HG03159 (cell line): ENCODE measurements around the gene ID2.

Experiments
- ATAC-seq: cut with Tn5 transposase; IDR thresholded peaks from one replicate; pipeline ENCODE4 v1.9.1; 2021; ENCODE audit warnings: mild to moderate bottlenecking, moderate library complexity; ENCODE audit not compliant: unreplicated experiment

ID2 gene

GRCh38 chr2:8647462-8647857 is 34.4 kb upstream of the ID2 start:
- no peak for ATAC-seq

DNA sequence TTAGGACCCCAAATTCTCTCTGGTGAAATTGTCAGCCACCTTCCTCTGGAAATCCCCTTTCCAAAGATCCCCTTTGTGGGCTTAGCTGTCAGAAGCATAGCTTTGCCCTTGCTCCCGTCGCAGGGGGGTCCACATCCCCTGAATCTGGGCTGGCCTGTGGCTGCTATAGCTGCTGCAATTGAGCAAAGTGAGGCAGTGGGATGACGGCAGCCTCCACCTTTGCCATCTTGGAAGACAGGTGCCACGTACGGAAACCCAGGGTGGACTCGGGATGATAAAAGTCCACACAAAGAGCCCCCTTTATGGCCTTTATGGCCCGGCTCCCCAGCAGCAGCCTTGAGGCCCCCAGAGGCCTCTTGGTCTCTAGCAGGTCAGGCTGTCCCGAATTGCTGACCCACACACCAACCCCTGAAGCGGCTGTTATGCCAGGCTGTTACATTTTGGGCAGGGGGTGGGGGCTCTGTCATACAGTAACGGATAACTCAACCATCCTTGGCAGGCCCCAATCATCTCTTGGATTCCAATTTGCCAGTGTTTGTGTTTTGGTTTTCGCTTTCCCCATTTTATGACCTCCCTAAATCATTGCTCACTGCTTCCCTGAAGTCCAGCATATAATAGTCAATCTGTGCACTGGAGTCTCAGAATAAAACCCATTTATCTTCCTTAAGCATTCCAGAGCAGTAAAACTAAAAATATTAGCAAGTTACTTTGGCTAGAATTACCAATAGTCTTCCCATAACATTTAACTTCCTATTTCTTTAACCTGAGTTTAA is 33.2 kb upstream of the ID2 start:
- no peak for ATAC-seq

- no peak for ATAC-seq
These were observed 32.1 kb upstream of the ID2 start for GRCh38 chr2:8649718-8650117.

- no peak for ATAC-seq
These were observed 31.6 kb upstream of the ID2 start for GRCh38 chr2:8650256-8650655.

DNA sequence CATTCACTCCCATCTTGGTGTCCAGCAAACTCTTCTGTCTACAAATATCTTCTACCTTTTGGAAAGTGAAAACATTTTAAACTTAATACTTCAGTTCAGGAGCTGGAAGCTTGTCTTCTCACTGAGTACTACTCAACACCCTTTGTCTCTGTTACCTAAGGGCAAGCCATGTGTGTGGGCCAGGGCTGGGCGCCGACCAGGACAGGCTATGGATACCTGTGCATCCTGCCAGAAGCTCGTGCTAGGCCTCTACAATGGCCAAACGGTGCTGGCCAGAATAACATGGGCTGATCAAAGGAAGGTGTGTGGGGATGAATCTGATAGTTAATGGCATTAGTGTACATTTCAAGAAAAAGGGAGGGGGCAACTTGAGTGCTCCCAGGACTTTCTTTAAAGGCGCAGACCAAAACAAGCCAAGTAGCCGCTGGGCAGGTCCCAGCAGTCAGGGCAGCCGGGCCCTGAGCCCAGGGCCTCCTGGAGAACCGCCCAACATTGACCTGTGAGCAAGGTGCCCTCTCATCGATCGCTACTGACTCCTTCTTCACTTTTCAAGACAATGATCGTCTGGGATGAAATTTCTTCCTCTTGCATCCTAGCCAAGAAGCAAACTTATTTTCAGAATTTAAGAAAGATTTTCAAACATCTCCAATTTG is 29.0 kb upstream of the ID2 start:
- no peak for ATAC-seq

- ATAC-seq, result no peak
These were observed 28.4 kb upstream of the ID2 start for GRCh38 chr2:8653485-8653884.

GRCh38 chr2:8654041-8654440 is 27.8 kb upstream of the ID2 start:
- no peak for ATAC-seq

GRCh38 chr2:8654483-8654882 is 27.4 kb upstream of the ID2 start:
- no peak for ATAC-seq

DNA sequence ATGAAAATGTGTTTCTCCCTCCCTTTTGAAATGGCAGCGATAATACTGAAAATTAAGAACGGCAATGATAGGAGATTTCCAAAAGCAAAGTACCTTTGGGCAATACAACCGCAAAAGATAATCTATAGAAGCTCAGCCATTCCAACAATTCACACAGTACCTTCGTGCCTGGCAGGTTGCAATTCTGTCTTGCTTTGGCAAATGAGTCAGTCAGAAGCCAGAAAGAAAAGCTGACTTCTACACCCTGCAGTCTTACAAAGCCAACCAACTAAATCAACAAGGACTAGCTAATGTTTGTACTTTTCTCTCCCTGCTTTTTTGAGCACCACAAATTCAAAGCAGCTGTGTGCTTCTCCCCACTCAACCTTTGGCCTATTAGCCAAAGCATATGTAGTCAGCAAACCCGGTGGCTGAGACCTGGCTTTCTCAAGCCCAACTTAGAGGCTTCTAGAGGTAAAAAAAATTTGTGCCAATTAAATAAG is 25.7 kb upstream of the ID2 start:
- no peak for ATAC-seq

DNA sequence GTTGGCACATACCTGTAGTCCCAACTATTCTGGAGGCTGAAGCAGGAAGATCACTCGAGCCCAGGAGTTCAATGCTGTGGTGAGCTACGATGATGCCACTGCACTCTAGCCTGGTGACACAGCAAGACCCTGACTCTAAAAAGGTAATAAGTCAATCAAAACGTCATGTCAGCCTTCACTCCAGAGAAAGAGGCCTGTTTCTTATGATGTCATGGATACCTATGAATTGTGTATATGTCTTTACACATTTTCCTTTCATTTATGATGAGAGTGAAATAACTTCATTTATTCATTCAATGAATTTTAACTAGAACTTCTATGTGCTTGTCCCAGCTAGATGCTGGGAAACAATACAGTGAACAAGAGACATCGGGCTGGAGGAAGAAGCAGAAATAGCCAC is 25.0 kb upstream of the ID2 start:
- ATAC-seq, result no peak

DNA sequence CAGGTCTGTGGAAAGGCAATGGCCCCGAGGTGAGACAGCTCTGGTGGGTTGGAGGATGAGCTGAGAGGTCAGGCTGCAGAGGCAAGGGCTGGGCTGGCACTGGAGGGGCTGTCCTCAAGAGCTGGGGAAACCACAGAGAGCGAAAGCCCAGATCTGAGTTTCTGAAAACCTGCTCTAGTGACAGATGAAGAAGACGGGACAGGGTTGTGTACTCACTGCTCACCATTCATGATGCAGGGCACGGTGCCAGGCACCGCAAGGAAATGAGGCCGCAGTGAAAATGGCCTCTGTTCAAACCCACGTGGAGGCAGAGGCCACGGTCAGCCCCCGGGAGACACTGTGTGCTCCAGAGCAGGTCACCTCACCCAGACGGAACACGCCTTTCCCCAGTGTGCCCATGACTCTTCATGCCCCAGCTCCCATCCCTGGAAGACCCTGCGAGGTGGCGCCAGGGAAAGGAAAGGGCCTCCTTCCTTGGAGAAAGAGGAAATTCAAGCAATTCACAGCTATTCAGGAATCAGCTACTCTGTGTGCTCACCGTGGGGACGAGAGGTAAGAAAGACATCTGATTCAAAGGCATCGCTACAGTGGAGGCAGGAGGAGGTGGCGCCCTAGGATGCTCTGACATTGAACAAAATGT is 24.3 kb upstream of the ID2 start:
- no peak for ATAC-seq

DNA sequence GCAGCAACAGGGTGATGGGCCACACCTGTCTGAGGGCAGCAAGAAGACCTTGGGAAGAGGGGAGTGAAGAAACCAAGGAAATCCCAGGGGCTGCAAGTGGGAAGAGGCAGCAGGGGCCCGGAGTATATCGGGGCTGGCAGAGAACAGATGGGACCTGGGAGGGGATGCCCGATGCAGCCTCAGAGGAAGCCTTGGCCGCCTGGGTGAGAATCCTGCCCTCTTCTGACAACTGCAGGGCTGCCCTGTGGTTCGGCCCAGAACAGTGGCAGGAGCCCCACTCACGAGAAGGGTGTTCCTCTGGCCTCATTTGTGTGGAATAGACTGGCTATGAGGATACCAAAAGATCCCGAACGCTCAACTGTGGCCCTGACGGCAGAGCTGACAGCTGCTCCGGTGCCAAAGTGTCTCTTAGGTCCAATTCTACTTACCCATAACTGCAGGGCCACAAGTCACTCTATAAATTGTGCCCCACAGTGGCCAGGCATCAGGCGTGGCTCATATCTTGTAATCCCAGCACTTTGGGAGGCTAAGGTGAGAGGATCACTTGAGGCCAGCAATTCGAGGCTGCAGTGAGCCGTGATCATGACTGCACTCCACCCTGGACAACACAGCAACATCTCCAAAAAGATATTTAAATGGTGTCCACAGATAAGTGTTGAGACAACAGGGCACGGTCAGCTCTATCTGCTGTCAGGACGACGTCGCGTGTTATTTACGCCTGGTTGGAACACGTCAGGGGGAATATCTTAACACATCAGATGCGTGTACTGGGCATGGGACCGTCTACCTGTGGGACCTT is 23.6 kb upstream of the ID2 start:
- ATAC-seq, result no peak

DNA sequence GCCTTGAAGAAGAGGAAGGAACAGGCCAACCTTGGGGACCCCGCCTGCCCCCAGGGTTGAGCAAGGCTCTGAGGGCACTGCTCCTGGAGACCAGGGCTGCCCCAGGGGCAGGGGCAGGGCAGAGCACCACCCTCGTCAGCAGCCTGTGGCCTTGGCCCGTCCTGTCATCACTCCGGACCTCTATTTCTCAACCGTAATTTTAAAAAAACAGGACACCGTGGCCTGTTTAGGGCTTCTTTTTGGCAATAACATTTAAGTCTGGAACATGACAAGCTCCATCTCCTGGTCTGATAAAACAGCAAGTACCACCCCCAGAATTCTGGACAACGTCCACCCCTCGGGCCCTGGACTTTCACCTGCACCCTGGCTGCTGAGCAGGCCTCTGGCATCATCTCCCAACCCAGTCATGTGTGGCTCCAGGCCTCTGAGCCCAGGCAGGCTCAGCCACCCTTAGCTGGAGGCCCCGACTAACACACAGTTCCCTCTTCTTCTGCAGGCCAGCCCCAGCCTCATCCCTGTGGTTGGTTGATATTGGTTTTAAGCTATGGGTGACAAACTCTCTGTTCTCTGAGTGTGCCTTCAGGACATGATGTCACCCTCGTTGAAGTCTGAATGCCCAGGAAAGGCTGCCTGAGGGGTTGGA is 22.6 kb upstream of the ID2 start:
- no peak for ATAC-seq

- ATAC-seq, result no peak
These were observed 21.9 kb upstream of the ID2 start for GRCh38 chr2:8659735-8660492.

DNA sequence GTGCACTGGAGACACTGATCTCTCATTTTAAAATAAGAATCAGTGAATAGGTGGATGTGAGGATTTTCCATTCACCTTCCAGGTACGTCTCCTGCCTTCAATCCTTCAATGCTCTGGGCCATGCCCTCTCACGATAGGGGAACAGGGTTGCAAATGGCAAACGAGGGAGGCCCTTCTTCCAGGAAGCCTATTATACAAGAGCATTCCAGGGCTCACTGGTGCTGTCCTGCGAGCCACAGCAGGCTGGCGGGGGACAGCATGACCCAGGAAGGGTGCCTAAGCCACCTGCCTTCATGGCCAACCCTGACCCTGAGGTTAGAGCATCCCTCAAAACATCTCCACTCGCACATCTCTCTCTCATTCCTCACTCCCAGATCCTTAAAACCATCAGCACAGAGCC is 20.6 kb upstream of the ID2 start:
- no peak for ATAC-seq

GRCh38 chr2:8661736-8662135 is 20.1 kb upstream of the ID2 start:
- ATAC-seq, result no peak

- no peak for ATAC-seq
These were observed 19.5 kb upstream of the ID2 start for GRCh38 chr2:8662239-8662879.

DNA sequence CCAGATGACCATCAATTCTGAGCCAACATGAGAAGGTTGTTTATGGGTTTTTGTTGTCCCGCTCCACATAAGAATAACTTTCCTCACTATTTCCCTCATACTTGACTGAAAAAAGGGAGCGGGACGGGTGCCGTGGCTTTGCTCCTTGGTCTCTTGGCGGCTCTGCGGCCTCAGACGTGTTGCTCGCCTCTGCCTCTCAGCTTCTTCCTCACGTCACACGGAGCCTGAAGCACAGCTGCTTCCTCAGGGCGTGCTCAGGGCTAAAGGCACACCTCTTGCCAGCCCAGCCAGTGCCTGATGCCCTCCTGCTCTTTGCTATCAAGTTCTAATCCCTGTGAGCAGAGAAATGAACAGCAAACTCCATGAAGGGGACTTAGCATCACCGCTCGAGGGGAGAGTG is 17.9 kb upstream of the ID2 start:
- ATAC-seq, result no peak

- no peak for ATAC-seq
These were observed 15.3 kb upstream of the ID2 start for GRCh38 chr2:8666581-8666980.
